IMR-90 (cell line): Measurements from ENCODE around the gene NRF1. TPM values are rescaled to one million over a fixed set of nuclear protein-coding genes. Genes with fewer than 3 reads are reported as not detected.
"Not testable (repeated sequence)": the region's sequence is repeated elsewhere in the genome, so short reads cannot be mapped to it uniquely, and the experiment has no call there.

Source experiments
- ATAC-seq: fragments of 200-7000 bp; cut with Tn5 transposase; 2 replicates; pipeline ENCODE4 v1.9.1; 2020; ENCODE audit warnings: low read depth, mild to moderate bottlenecking, moderate library complexity
- BruUV-seq: library from RNA; stranded (reverse); fragments of 400-500 nt; replicated peaks from 2 replicates; lab custom pipeline; 2021; lab: Mats Ljungman, UMichigan
- CTCF ChIA-PET: fragments of 300-600 bp; formaldehyde crosslinking; extraction: SDS; loops from one replicate; lab custom pipeline; 2021; ENCODE audit warnings: antibody characterized with exemption; lab: Yijun Ruan, JAX
- POLR2A ChIA-PET: fragments of 300-600 bp; sonication (Branson Sonifier 250); formaldehyde crosslinking; loops from one replicate; lab custom pipeline; 2022; ENCODE audit warnings: antibody characterized with exemption; ENCODE audit not compliant: unreplicated experiment; lab: Charles Lee
- DNase-seq: peaks from one replicate; pipeline ENCODE4 v3.0.0; 2013
- H2AFZ ChIP-seq: replicated peaks from 2 replicates; pipeline ENCODE3; 2013; ENCODE audit warnings: low read length, mild to moderate bottlenecking; ENCODE audit not compliant: poor library complexity
- H2AK5ac ChIP-seq: 2 replicates; pipeline ENCODE4 v1.6.1; 2013; ENCODE audit warnings: low read depth, low read length, inconsistent platforms
- H2AK9ac ChIP-seq: replicated peaks from 2 replicates; pipeline ENCODE3; 2013; ENCODE audit warnings: mild to moderate bottlenecking, low read depth, low read length, moderate library complexity; ENCODE audit not compliant: poor library complexity
- H2BK120ac ChIP-seq: 2 replicates; pipeline ENCODE4 v1.6.1; 2013; ENCODE audit warnings: low read depth, low read length, inconsistent platforms
- H2BK15ac ChIP-seq: 3 replicates; pipeline ENCODE4 v1.6.1; 2013; ENCODE audit warnings: low read depth, low read length, inconsistent platforms
- H2BK20ac ChIP-seq: 2 replicates; pipeline ENCODE4 v1.6.1; 2013; ENCODE audit warnings: low read depth, mild to moderate bottlenecking, inconsistent platforms, low read length, moderate library complexity
- H2BK5ac ChIP-seq: 2 replicates; pipeline ENCODE4 v1.6.1; 2013; ENCODE audit warnings: mild to moderate bottlenecking, low read depth, low read length, inconsistent platforms; ENCODE audit not compliant: poor library complexity, severe bottlenecking
- H3K14ac ChIP-seq: replicated peaks from 2 replicates; pipeline ENCODE4 v1.6.1; 2013; ENCODE audit warnings: low read depth, low read length, inconsistent platforms
- H3K18ac ChIP-seq: 2 replicates; pipeline ENCODE4 v1.6.1; 2013; ENCODE audit warnings: low read depth, low read length, control low read depth
- H3K23ac ChIP-seq: 2 replicates; pipeline ENCODE4 v1.6.1; 2013; ENCODE audit warnings: low read depth, low read length, inconsistent platforms
- H3K27ac ChIP-seq: 2 replicates; pipeline ENCODE4 v1.5.1; 2013; ENCODE audit warnings: mild to moderate bottlenecking, control low read depth, low read length; ENCODE audit not compliant: insufficient read depth
- H3K27me3 ChIP-seq: 2 replicates; pipeline ENCODE4 v1.6.1; 2013; ENCODE audit warnings: low read length; ENCODE audit not compliant: control insufficient read depth, insufficient read depth
- H3K36me3 ChIP-seq: 2 replicates; pipeline ENCODE4 v1.6.1; 2013; ENCODE audit warnings: low read length, mixed read lengths; ENCODE audit not compliant: control insufficient read depth, insufficient read depth
- H3K4ac ChIP-seq: 2 replicates; pipeline ENCODE4 v1.6.1; 2013; ENCODE audit warnings: low read depth, low read length, inconsistent platforms
- H3K4me1 ChIP-seq: 2 replicates; pipeline ENCODE4 v1.6.1; 2013; ENCODE audit warnings: low read length, mixed read lengths; ENCODE audit not compliant: control insufficient read depth, insufficient read depth
- H3K4me2 ChIP-seq: 2 replicates; pipeline ENCODE4 v1.6.1; 2013; ENCODE audit warnings: low read depth, mild to moderate bottlenecking, control low read depth, low read length, moderate library complexity
- H3K4me3 ChIP-seq: 2 replicates; pipeline ENCODE4 v1.5.1; 2013; ENCODE audit warnings: low read depth, mild to moderate bottlenecking, control low read depth, low read length, moderate library complexity; ENCODE audit not compliant: insufficient read depth
- H3K56ac ChIP-seq: 2 replicates; pipeline ENCODE4 v1.6.1; 2013; ENCODE audit warnings: low read length, inconsistent platforms; ENCODE audit not compliant: insufficient read depth; ENCODE audit errors: extremely low read depth
- H3K79me1 ChIP-seq, 2 experiments: 2 replicates each; pipeline ENCODE4 v1.6.1; 2013; ENCODE audit warnings: low read length in 2 of 2, inconsistent platforms in 1 of 2, low read depth in 1 of 2
- H3K9ac ChIP-seq: 2 replicates; pipeline ENCODE4 v1.6.1; 2013; ENCODE audit warnings: low read depth, low read length, control low read depth
- H3K9me1 ChIP-seq: 2 replicates; pipeline ENCODE4 v1.6.1; 2013; ENCODE audit warnings: low read length, inconsistent platforms; ENCODE audit not compliant: insufficient read depth
- H3K9me3 ChIP-seq: 2 replicates; pipeline ENCODE4 v1.6.1; 2013; ENCODE audit warnings: low read length; ENCODE audit not compliant: control insufficient read depth, insufficient read depth
- H4K20me1 ChIP-seq: 2 replicates; pipeline ENCODE4 v1.6.1; 2013; ENCODE audit warnings: low read length, inconsistent platforms; ENCODE audit not compliant: insufficient read depth
- H4K5ac ChIP-seq: 2 replicates; pipeline ENCODE4 v1.6.1; 2013; ENCODE audit warnings: mild to moderate bottlenecking, low read depth, low read length, control low read depth
- H4K8ac ChIP-seq, 2 experiments: 2 replicates each; pipeline ENCODE4 v1.6.1; 2013; ENCODE audit warnings: low read depth in 2 of 2, low read length in 2 of 2, control low read depth in 1 of 2, inconsistent platforms in 1 of 2
- H4K91ac ChIP-seq: 2 replicates; pipeline ENCODE4 v1.6.1; 2013; ENCODE audit warnings: low read depth, low read length, inconsistent platforms; ENCODE audit not compliant: insufficient read depth
- BHLHE40 ChIP-seq: fragments of 150-350 bp; IDR thresholded peaks from 2 replicates; pipeline ENCODE4 v1.6.1; 2016; ENCODE audit warnings: mild to moderate bottlenecking, low read depth, low read length
- CEBPB ChIP-seq: IDR thresholded peaks from 2 replicates; pipeline ENCODE4 v1.6.1; 2012; ENCODE audit warnings: low read depth, low read length, improper control_type of control experiment
- CHD1 ChIP-seq: IDR thresholded peaks from 2 replicates; pipeline ENCODE4 v1.6.1; 2012; ENCODE audit warnings: low read depth, low read length, improper control_type of control experiment
- FOS ChIP-seq: fragments of 150-350 bp; IDR thresholded peaks from 2 replicates; pipeline ENCODE4 v1.6.1; 2016; ENCODE audit warnings: low read depth, low read length
- MAFK ChIP-seq: IDR thresholded peaks from 2 replicates; pipeline ENCODE4 v1.6.1; 2012; ENCODE audit warnings: low read depth, low read length, improper control_type of control experiment
- MXI1 ChIP-seq: IDR thresholded peaks from 2 replicates; pipeline ENCODE4 v1.6.1; 2012; ENCODE audit warnings: low read depth, mild to moderate bottlenecking, low read length, moderate library complexity, borderline replicate concordance
- NFE2L2 ChIP-seq: fragments of 150-350 bp; IDR thresholded peaks from 2 replicates; pipeline ENCODE4 v1.6.1; 2016; ENCODE audit warnings: low read depth, mild to moderate bottlenecking, low read length
- RCOR1 ChIP-seq: IDR thresholded peaks from 2 replicates; pipeline ENCODE4 v1.6.1; 2012; ENCODE audit warnings: mild to moderate bottlenecking, low read length, improper control_type of control experiment; ENCODE audit not compliant: insufficient replicate concordance
- USF2 ChIP-seq: fragments of 150-350 bp; IDR thresholded peaks from 2 replicates; pipeline ENCODE4 v1.6.1; 2017; ENCODE audit warnings: mild to moderate bottlenecking, antibody characterized with exemption, low read length, low read depth
- WGBS, 2 experiments: methylation state at CpG; one replicate each; pipeline versions ENCODE4 v1.1.5 to v1.1.7; 2013; ENCODE audit warnings: missing lambda C conversion rate in 2 of 2; ENCODE audit not compliant: insufficient read length in 1 of 2; ENCODE audit errors: extremely low coverage in 2 of 2; 5-methylcytosine and 5-hydroxymethylcytosine counted together
- dilution Hi-C: fragments of 300-500 bp; cut with HindIII; formaldehyde crosslinking; loops from one replicate; pipeline ENCODE4 v1.14.3; 2018; ENCODE audit warnings: low sequenced_read_pairs; ENCODE audit not compliant: unreplicated experiment
- in situ Hi-C: fragments of 300-500 bp; cut with MboI; formaldehyde crosslinking; loops from 3 replicates; pipeline ENCODE4 v1.14.3; 2019; ENCODE audit warnings: low sequenced_read_pairs, inconsistent platforms, mixed read lengths
- intact Hi-C: fragments of 100-400 bp; cut with micrococcal nuclease; formaldehyde crosslinking; loops from 2 replicates; pipeline ENCODE4 v1.10.0; 2022
- polyA plus RNA-seq, 3 experiments: library from polyadenylated mRNA; depleted of rRNA; stranded (reverse); fragments of >200 nt; gene quantifications; 2 replicates each; pipeline ENCODE4 v1.2.3, GENCODE V29; 2012; ENCODE audit warnings: low replicate concordance in 1 of 3
- total RNA-seq: library from RNA; depleted of rRNA; stranded (reverse); fragments of >200 nt; gene quantifications from 2 replicates; pipeline ENCODE4 v1.2.3, GENCODE V29; 2012

NRF1 gene
- total and polyA plus RNA-seq, 2 of the 4 experiments (the other 2 are of a cell fraction): 11.4 to 15.8 TPM

- H4K5ac ChIP-seq: no peak overlapping the region
- no peaks in the 10 kb centered on the region for H3K9me1 ChIP-seq
- no peak overlapping the region for H3K23ac ChIP-seq
- DNase-seq (no peak), ATAC-seq (no peak)
- H3K56ac ChIP-seq: no peak overlapping the region
- no peak overlapping the region for H2BK5ac ChIP-seq
- no peak overlapping the region for H3K4ac ChIP-seq
- no peak overlapping the region for H3K18ac ChIP-seq
- H3K4me3 ChIP-seq: no peak overlapping the region
- H3K4me2 ChIP-seq: no peak overlapping the region
- in situ Hi-C loops (no loop called here), dilution Hi-C loops (no loop called here), intact Hi-C loops (no loop called here)
- no peak overlapping the region for H2AK9ac ChIP-seq
- H3K27ac ChIP-seq: no peak overlapping the region
- H2BK15ac ChIP-seq: no peak overlapping the region
- no peak overlapping the region for H2BK20ac ChIP-seq
- H2AK5ac ChIP-seq: no peak overlapping the region
- H2AFZ ChIP-seq: no peak overlapping the region
- no peak overlapping the region for H4K91ac ChIP-seq
- no peaks in the 10 kb centered on the region for H3K79me1 ChIP-seq
- no peaks in the 10 kb centered on the region for H3K36me3 ChIP-seq
- peaks cover 4% of the 10 kb centered on the region; the same call in 1 of the 2 replicates for H3K4me1 ChIP-seq
- H3K9ac ChIP-seq: no peak overlapping the region
- no TSS peak for BruUV-seq
- peaks cover 3% of the 10 kb centered on the region for H3K27me3 ChIP-seq
- POLR2A ChIA-PET: no interaction called here
- H4K8ac ChIP-seq: no peak overlapping the region
- H4K20me1 ChIP-seq: no peaks in the 10 kb centered on the region
- CTCF ChIA-PET: no interaction called here
- H3K14ac ChIP-seq: no peak overlapping the region
- H3K9me3 ChIP-seq: peaks cover 13% of the 10 kb centered on the region
- TF ChIP-seq CEBPB (no peak), MXI1 (no peak), BHLHE40 (no peak), MAFK (no peak), USF2 (no peak), NFE2L2 (no peak), CHD1 (no peak), RCOR1 (no peak), FOS (no peak)
- H2BK120ac ChIP-seq: no peak overlapping the region
- whole genome bisulfite sequencing, 2 experiments: 91% methylated on average over 8 of the region's 12 CpGs; no CpG with 5 or more reads in 1 of the 2 experiments
These were observed 32.7 kb upstream of the NRF1 start for GRCh38 chr7:129578829-129579228.

GRCh38 chr7:129586179-129586578 is 25.3 kb upstream of the NRF1 start:
- peaks cover 25% of the 10 kb centered on the region for H3K9me3 ChIP-seq
- H2BK5ac ChIP-seq, H3K23ac ChIP-seq, dilution Hi-C loops, H3K4me2 ChIP-seq, H3K18ac ChIP-seq, POLR2A ChIA-PET, H3K9me1 ChIP-seq, H2BK20ac ChIP-seq, in situ Hi-C loops, H4K8ac ChIP-seq, H3K9ac ChIP-seq, H3K4ac ChIP-seq, H2AK5ac ChIP-seq, H4K20me1 ChIP-seq, H3K27me3 ChIP-seq, H3K56ac ChIP-seq, ATAC-seq, H2BK15ac ChIP-seq, intact Hi-C loops, H3K36me3 ChIP-seq, H2BK120ac ChIP-seq, H2AK9ac ChIP-seq, H4K91ac ChIP-seq, H4K5ac ChIP-seq, BruUV-seq, H3K14ac ChIP-seq, H3K4me1 ChIP-seq, DNase-seq, H3K4me3 ChIP-seq, H2AFZ ChIP-seq, H3K27ac ChIP-seq, H3K79me1 ChIP-seq: not testable (repeated sequence)
- no CpG with 5 or more reads among the region's 5 CpGs for WGBS, 2 experiments
- CTCF ChIA-PET: interaction anchor here (1.0 kb wide), 1 partner anchor 12 kb away, joined by 3 read pairs; no protein-coding TSS in a partner anchor
